ENCODE data around the gene PBOV1. TPM values are rescaled to one million over a fixed set of nuclear protein-coding genes. Genes with fewer than 3 reads are reported as not detected.

Gene PBOV1
- total RNA-seq, 4 donors from 2014 or later: not detected

GRCh38 chr6:138231381-138231886 is 13.1 kb upstream of the PBOV1 start:
- H3K36me3 ChIP-seq: no peaks in the 10 kb centered on the region
- TF ChIP-seq EP300 (IDR thresholded peaks at IDR 0.05) (no peak), CTCF (IDR thresholded peaks at IDR 0.05) (no peak), POLR2A (IDR thresholded peaks at IDR 0.05) (no peak)
- H3K4me3 ChIP-seq: no peak overlapping the region
- DNase-seq (ENCODE audit: low spot score in 2 of 2): no peak
- WGBS, 2 donors: 76 to 80% methylated on average over 4 of the region's 4 CpGs
- no peak overlapping the region for H3K27ac ChIP-seq
- no peaks in the 10 kb centered on the region for H3K4me1 ChIP-seq
- H3K9me3 ChIP-seq: no peaks in the 10 kb centered on the region
- H3K27me3 ChIP-seq: no peaks in the 10 kb centered on the region

- Histone ChIP-seq H3K36me3 (no peaks in the 10 kb centered on the region), H3K27me3 (no peaks in the 10 kb centered on the region), H3K9me3 (no peaks in the 10 kb centered on the region), H3K27ac (no peak overlapping the region), H3K4me3 (no peak overlapping the region), H3K4me1 (no peaks in the 10 kb centered on the region)
- DNase-seq (ENCODE audit: low spot score in 2 of 2): no peak
- TF ChIP-seq CTCF (IDR thresholded peaks at IDR 0.05) (no peak), EP300 (IDR thresholded peaks at IDR 0.05) (no peak), POLR2A (IDR thresholded peaks at IDR 0.05) (no peak)
- WGBS, 2 donors: 71 to 83% methylated on average over 3 of the region's 3 CpGs
Measured at GRCh38 chr6:138230759-138231380, 12.6 kb upstream of the PBOV1 start.

GRCh38 chr6:138230221-138230620 is 11.9 kb upstream of the PBOV1 start:
- TF ChIP-seq CTCF (IDR thresholded peaks at IDR 0.05) (no peak), EP300 (IDR thresholded peaks at IDR 0.05) (no peak), POLR2A (IDR thresholded peaks at IDR 0.05) (no peak)
- DNase-seq (ENCODE audit: low spot score in 2 of 2): no peak
- Histone ChIP-seq H3K4me1 (no peaks in the 10 kb centered on the region), H3K4me3 (no peak overlapping the region), H3K27me3 (no peaks in the 10 kb centered on the region), H3K36me3 (no peaks in the 10 kb centered on the region), H3K27ac (no peak overlapping the region), H3K9me3 (no peaks in the 10 kb centered on the region)

GRCh38 chr6:138229663-138230179 is 11.4 kb upstream of the PBOV1 start:
- H3K4me1 ChIP-seq: no peaks in the 10 kb centered on the region
- TF ChIP-seq POLR2A (IDR thresholded peaks at IDR 0.05) (no peak), EP300 (IDR thresholded peaks at IDR 0.05) (no peak), CTCF (IDR thresholded peaks at IDR 0.05) (no peak)
- DNase-seq (ENCODE audit: low spot score in 2 of 2): no peak

GRCh38 chr6:138229072-138229471 is 10.8 kb upstream of the PBOV1 start:
- Histone ChIP-seq H3K4me3 (no peak overlapping the region), H3K27ac (no peak overlapping the region), H3K9me3 (no peaks in the 10 kb centered on the region), H3K27me3 (no peaks in the 10 kb centered on the region), H3K4me1 (no peaks in the 10 kb centered on the region), H3K36me3 (no peaks in the 10 kb centered on the region)
- TF ChIP-seq POLR2A (IDR thresholded peaks at IDR 0.05) (no peak), EP300 (IDR thresholded peaks at IDR 0.05) (no peak), CTCF (IDR thresholded peaks at IDR 0.05) (no peak)
- no peak for DNase-seq (ENCODE audit: low spot score in 2 of 2)
- 54% methylated on average over 4 of the region's 4 CpGs for WGBS, 2 donors

More at GRCh38 chr6:138229663-138230179, 11.4 kb upstream of the PBOV1 start:
- no peak overlapping the region for H3K4me3 ChIP-seq
- no peak overlapping the region for H3K27ac ChIP-seq
- no peaks in the 10 kb centered on the region for H3K9me3 ChIP-seq
- no peaks in the 10 kb centered on the region for H3K36me3 ChIP-seq
- H3K27me3 ChIP-seq: no peaks in the 10 kb centered on the region
- 79 to 86% methylated on average over 11 of the region's 11 CpGs for WGBS, 2 donors

All from tibial nerve (tissue), 4 donors.